Measurements from ENCODE around the gene CADPS.

DNA sequence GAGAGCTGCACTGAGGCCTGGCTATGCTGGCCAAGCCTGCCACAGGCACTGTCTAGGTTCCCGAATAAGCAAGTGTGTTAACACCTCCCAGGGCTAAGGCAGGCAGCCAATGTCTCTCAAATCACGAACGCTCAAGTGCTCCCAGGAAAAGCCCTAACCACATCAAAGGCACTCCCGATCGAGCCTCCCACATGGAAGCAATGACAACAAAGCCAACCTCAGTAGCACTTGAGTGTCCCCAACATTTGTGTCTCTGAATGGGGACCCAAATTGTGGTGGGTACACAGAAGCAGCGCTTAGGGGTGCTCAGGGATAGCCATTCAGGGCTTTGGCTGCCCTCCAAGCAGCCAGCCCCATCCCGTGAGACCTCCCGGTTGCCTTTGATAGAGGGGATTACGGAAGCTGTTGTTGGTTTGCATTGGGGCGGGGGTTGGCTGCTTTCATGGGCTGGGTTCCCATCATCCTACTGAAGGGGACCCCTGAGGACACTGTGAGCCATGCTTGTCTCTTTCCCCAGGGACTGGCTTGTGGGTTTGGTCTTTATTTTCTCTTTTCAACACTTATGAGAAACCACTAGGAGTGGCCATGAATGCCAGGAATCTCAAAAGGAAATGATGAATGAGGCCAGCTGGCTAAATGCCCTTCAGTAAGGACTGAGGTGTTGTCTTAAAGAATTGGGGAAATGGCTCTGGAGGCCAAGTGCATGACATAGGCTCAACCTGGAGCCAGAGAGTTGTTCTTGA is 267.8 kb downstream of the CADPS start:
- TF ChIP-seq, protein P1, sequence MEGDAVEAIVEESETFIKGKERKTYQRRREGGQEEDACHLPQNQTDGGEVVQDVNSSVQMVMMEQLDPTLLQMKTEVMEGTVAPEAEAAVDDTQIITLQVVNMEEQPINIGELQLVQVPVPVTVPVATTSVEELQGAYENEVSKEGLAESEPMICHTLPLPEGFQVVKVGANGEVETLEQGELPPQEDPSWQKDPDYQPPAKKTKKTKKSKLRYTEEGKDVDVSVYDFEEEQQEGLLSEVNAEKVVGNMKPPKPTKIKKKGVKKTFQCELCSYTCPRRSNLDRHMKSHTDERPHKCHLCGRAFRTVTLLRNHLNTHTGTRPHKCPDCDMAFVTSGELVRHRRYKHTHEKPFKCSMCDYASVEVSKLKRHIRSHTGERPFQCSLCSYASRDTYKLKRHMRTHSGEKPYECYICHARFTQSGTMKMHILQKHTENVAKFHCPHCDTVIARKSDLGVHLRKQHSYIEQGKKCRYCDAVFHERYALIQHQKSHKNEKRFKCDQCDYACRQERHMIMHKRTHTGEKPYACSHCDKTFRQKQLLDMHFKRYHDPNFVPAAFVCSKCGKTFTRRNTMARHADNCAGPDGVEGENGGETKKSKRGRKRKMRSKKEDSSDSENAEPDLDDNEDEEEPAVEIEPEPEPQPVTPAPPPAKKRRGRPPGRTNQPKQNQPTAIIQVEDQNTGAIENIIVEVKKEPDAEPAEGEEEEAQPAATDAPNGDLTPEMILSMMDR (IDR thresholded peaks at IDR 0.05), result no peak
- no peak for TF ChIP-seq POLR2A (IDR thresholded peaks at IDR 0.05)
